Type B pancreatic cell (in vitro differentiated cells): Measurements from ENCODE around the gene PNPLA6. TPM values are rescaled to one million over a fixed set of nuclear protein-coding genes. Genes with fewer than 3 reads are reported as not detected.

Experiments
- DNase-seq: peaks from one replicate; pipeline ENCODE4 v3.0.0; 2021; ENCODE audit warnings: mixed read lengths; ENCODE audit not compliant: unreplicated experiment; ENCODE audit errors: extremely low spot score
- H3K27ac Mint-ChIP-seq: 2 replicates; pipeline ENCODE4 v1.8.0; 2021; ENCODE audit warnings: mild to moderate bottlenecking, mixed read lengths
- H3K27me3 Mint-ChIP-seq: 2 replicates; pipeline ENCODE4 v1.8.0; 2021; ENCODE audit warnings: mixed read lengths
- H3K36me3 Mint-ChIP-seq: 2 replicates; pipeline ENCODE4 v1.8.0; 2021; ENCODE audit warnings: mixed read lengths
- H3K4me1 Mint-ChIP-seq: one replicate; pipeline ENCODE4 v1.8.0; 2021; ENCODE audit warnings: mixed read lengths; ENCODE audit not compliant: unreplicated experiment
- H3K4me3 Mint-ChIP-seq: 2 replicates; pipeline ENCODE4 v1.8.0; 2021; ENCODE audit warnings: mild to moderate bottlenecking, mixed read lengths
- H3K9me3 Mint-ChIP-seq: 2 replicates; pipeline ENCODE4 v1.8.0; 2021; ENCODE audit warnings: mixed read lengths
- total RNA-seq: library from RNA; stranded (reverse); gene quantifications from 2 replicates; pipeline ENCODE4 v1.2.1, GENCODE V29; 2021; ENCODE audit warnings: low replicate concordance
- TF ChIP-seq, protein P1 (sequence below): fragments of 200-600 bp; sonication (generic); conservative IDR thresholded peaks from 2 replicates; pipeline ENCODE4 v1.5.0; 2021; ENCODE audit warnings: antibody characterized with exemption, mild to moderate bottlenecking

PNPLA6 gene
- total RNA-seq, 1 donor from 2014 or later, result 84.3 TPM

DNA sequence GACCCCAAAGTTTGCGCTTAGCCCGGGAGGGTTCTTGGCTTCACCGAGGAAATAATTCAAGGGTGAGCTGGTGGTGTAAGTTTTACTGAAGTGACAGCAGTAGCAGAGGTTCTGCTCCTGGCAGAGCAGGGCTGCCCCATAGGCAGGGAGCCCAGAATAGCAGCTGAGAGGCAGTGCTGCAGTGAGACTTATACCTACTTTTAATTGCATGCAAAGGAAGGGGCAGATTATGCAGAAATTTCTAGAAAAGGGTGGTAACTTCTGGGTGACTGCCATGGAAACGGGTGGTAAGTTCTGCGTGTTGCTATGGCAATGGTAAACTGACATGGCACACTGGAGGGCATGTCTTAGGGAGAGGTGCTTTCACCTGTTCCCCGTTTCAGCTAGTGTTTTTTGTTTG lies 42.6 kb downstream of the PNPLA6 start:
- H3K27ac Mint-ChIP-seq, result no peak overlapping the region
- peaks cover 37% of the 10 kb centered on the region for H3K27me3 Mint-ChIP-seq
- TF ChIP-seq, protein P1, sequence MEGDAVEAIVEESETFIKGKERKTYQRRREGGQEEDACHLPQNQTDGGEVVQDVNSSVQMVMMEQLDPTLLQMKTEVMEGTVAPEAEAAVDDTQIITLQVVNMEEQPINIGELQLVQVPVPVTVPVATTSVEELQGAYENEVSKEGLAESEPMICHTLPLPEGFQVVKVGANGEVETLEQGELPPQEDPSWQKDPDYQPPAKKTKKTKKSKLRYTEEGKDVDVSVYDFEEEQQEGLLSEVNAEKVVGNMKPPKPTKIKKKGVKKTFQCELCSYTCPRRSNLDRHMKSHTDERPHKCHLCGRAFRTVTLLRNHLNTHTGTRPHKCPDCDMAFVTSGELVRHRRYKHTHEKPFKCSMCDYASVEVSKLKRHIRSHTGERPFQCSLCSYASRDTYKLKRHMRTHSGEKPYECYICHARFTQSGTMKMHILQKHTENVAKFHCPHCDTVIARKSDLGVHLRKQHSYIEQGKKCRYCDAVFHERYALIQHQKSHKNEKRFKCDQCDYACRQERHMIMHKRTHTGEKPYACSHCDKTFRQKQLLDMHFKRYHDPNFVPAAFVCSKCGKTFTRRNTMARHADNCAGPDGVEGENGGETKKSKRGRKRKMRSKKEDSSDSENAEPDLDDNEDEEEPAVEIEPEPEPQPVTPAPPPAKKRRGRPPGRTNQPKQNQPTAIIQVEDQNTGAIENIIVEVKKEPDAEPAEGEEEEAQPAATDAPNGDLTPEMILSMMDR, result no peak
- H3K4me1 Mint-ChIP-seq, result no peaks in the 10 kb centered on the region
- no peak for DNase-seq
- H3K9me3 Mint-ChIP-seq, result no peaks in the 10 kb centered on the region
- no peak overlapping the region for H3K4me3 Mint-ChIP-seq
- H3K36me3 Mint-ChIP-seq, result no peaks in the 10 kb centered on the region

DNA sequence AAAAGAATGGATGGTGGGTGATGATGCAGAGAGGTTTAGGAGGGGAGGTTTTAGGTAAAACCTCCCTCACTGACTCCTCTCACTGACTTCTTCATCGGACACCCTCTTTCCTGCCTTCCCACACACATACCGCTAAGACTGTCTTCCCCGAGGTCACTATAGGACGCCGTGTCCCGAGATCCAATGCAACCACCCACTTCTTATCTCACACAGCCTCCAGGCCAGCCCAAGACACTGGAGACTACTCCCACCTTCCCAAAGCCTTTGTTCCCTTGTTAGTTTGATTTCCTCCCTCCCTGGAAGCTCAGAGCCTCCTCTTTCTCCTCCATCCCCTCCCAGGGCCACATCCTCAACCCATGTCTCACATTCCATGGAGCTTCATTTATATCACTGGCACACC lies 43.7 kb downstream of the PNPLA6 start:
- no peak for DNase-seq
- H3K27me3 Mint-ChIP-seq, result peaks cover 37% of the 10 kb centered on the region
- no peaks in the 10 kb centered on the region for H3K4me1 Mint-ChIP-seq

DNA sequence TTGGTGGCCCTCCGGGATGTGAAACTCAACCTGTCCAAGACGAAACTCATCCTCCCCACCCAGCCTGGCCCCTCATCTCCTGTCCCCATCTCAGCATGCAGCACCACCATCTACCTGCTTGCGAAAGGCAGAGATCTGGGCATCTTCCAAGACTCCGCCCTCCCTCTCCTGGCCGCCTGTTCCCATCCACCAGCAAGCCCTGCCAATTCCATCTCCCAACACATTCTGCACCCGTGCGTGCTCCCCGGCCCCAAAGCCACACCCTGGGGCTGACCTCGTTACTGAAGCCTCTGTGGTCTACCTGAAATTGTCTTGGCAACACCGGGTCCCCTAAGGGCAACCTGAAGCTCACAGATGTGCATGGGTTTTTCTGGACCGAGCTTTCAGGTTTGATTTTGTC lies 46.9 kb downstream of the PNPLA6 start:
- TF ChIP-seq, protein P1, result no peak
- Mint-ChIP-seq H3K27me3 (peaks cover 26% of the 10 kb centered on the region), H3K4me3 (no peak overlapping the region), H3K9me3 (no peaks in the 10 kb centered on the region), H3K4me1 (no peaks in the 10 kb centered on the region), H3K27ac (no peak overlapping the region), H3K36me3 (no peaks in the 10 kb centered on the region)
- DNase-seq, result no peak

More for the DNA sequence above, 43.7 kb downstream of the PNPLA6 start:
- H3K36me3 Mint-ChIP-seq, result no peaks in the 10 kb centered on the region
- H3K27ac Mint-ChIP-seq, result no peak overlapping the region
- H3K4me3 Mint-ChIP-seq, result no peak overlapping the region
- TF ChIP-seq, protein P1, result no peak
- no peaks in the 10 kb centered on the region for H3K9me3 Mint-ChIP-seq

DNA sequence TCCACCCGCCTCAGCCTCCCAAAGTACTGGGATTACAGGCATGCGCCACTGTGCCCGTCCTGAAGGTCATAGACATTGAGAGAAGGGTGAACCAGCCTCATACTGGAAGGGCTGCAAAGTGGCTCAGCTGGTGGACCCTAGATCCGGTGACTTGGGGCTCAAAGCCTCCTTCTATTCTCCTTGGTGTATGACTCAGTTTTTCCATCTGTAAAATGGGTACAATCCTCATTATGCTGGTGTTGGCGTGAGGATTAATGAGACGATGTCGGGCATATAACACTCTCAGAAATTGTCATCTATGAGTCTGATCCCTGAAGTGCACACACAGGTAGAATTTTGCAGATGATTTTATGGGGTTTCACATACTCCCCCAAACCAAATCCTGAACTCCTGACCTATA lies 54.3 kb downstream of the PNPLA6 start:
- Mint-ChIP-seq H3K4me3 (no peak overlapping the region), H3K9me3 (no peaks in the 10 kb centered on the region), H3K27me3 (peaks cover 14% of the 10 kb centered on the region), H3K27ac (no peak overlapping the region), H3K36me3 (no peaks in the 10 kb centered on the region), H3K4me1 (no peaks in the 10 kb centered on the region)
- TF ChIP-seq, protein P1, result no peak
- no peak for DNase-seq

DNA sequence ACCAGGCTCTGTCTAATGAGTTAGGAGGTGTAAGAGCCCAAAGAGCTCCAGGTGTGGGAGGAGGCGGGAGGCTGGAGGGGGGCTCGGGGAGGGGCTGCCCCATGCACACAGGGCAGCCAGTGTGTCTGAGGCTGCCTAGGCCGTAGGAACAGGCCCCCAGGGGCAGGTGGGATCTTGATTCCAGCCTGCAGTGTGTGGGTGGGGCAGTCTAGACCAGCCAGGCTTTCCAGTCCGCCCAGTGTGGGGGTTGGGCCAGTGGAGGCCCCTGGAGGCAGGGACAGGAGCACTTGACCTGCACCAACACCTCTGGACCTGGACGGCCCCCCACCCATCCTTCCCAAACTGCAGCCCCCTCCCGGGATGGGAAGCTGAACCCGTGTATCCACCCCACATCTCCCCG lies 54.7 kb downstream of the PNPLA6 start:
- H3K4me3 Mint-ChIP-seq, result no peak overlapping the region
- peaks cover 15% of the 10 kb centered on the region for H3K27me3 Mint-ChIP-seq
- no peak for DNase-seq
- H3K36me3 Mint-ChIP-seq, result no peaks in the 10 kb centered on the region
- TF ChIP-seq, protein P1, result no peak
- H3K9me3 Mint-ChIP-seq, result no peaks in the 10 kb centered on the region
- no peak overlapping the region for H3K27ac Mint-ChIP-seq
- peaks cover 3% of the 10 kb centered on the region for H3K4me1 Mint-ChIP-seq
